ENCODE measurements around the gene ZDHHC14.

The ZDHHC14 gene

GRCh38 chr6:157493173-157493572 lies 112.2 kb downstream of the ZDHHC14 start:
- DNase-seq (ENCODE audit: low spot score), result no peak

GRCh38 chr6:157493576-157493975 lies 112.6 kb downstream of the ZDHHC14 start:
- no peak for DNase-seq (ENCODE audit: low spot score)

- peak; percentile 34 for DNase-seq (ENCODE audit: low spot score)
Measured at GRCh38 chr6:157494132-157494710, 113.2 kb downstream of the ZDHHC14 start.

- no peak for DNase-seq (ENCODE audit: low spot score)
Measured at GRCh38 chr6:157496534-157497095, 115.6 kb downstream of the ZDHHC14 start.

- DNase-seq (ENCODE audit: low spot score), result no peak
Measured at GRCh38 chr6:157497579-157497978, 116.6 kb downstream of the ZDHHC14 start.

GRCh38 chr6:157498817-157499216 lies 117.8 kb downstream of the ZDHHC14 start:
- no peak for DNase-seq (ENCODE audit: low spot score)

- DNase-seq (ENCODE audit: low spot score), result no peak
Measured at GRCh38 chr6:157500022-157500421, 119.0 kb downstream of the ZDHHC14 start.

GRCh38 chr6:157503018-157503747 lies 122.2 kb downstream of the ZDHHC14 start:
- DNase-seq (ENCODE audit: low spot score), result no peak

- DNase-seq (ENCODE audit: low spot score), result no peak
Measured at GRCh38 chr6:157505912-157506491, 125.0 kb downstream of the ZDHHC14 start.

GRCh38 chr6:157510323-157511188 lies 129.6 kb downstream of the ZDHHC14 start:
- no peak for DNase-seq (ENCODE audit: low spot score)

GRCh38 chr6:157511682-157512381 lies 130.8 kb downstream of the ZDHHC14 start:
- no peak for DNase-seq (ENCODE audit: low spot score)

GRCh38 chr6:157512382-157512682 lies 131.3 kb downstream of the ZDHHC14 start:
- no peak for DNase-seq (ENCODE audit: low spot score)

GRCh38 chr6:157513004-157513603 lies 132.1 kb downstream of the ZDHHC14 start:
- no peak for DNase-seq (ENCODE audit: low spot score)

- no peak for DNase-seq (ENCODE audit: low spot score)
Measured at GRCh38 chr6:157513619-157514485, 132.9 kb downstream of the ZDHHC14 start.

- peak; percentile 83 for DNase-seq (ENCODE audit: low spot score)
Measured at GRCh38 chr6:157514659-157515496, 133.9 kb downstream of the ZDHHC14 start.

- DNase-seq (ENCODE audit: low spot score), result no peak
Measured at GRCh38 chr6:157516319-157517026, 135.5 kb downstream of the ZDHHC14 start.

GRCh38 chr6:157517601-157518359 lies 136.8 kb downstream of the ZDHHC14 start:
- no peak for DNase-seq (ENCODE audit: low spot score)

All from AG20443 (cell line).